HPDE6-E6E7 (cell line): Measurements from ENCODE around the gene COPS3.
"Not testable (repeated sequence)": the region's sequence is repeated elsewhere in the genome, so short reads cannot be mapped to it uniquely, and the experiment has no call there.

Source experiments
- DNase-seq: peaks from one replicate; pipeline ENCODE4 v3.0.0; 2011; ENCODE audit warnings: missing footprints; ENCODE audit errors: extremely low spot score

Gene COPS3

GRCh38 chr17:17301659-17302058, 20.6 kb upstream of the COPS3 start:
- not testable (repeated sequence) for DNase-seq

DNA sequence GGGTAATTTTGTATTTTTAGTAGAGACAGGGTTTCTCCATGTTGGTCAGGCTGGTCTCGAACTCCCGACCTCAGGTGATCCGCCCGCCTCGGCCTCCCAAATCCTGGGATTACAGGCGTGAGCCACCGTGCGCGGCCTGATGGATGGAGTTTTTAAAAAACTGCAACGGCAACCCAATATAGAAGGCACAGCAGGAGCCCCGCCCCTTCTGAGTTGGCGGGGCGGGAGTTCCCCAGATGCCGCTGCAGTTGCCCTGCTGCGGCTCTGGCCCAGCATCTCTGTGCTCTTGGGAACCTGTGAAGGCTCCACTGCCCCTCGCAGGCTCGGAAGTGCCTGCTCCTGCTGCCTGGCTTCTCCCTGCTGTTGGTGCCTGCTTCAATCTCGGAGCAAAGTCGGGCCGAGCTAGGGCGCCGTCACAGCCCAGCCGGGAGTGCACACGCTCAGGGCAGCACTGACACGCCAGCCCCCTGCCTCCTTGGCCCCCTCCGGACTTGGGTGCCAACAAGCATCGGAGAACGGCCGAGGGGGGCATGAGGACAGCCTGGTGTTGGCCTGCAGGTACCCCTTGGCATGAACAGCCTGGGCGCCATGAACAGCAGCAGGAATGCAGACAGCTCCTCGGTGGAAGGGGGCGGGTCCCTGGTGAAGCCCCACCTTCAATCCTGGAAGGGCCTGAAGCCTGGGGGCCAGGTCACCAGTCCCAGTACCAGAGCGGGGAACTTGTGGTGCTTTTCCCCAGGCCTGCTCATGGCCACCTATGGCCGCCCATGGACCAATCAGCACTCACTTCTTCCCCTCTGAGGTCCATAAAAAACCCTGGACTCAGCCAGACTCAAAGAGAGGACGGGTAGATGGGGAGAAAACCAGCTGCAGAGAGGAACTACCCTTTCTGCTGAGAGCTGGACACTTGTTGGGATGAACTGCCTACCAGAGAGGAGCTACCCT, 19.9 kb upstream of the COPS3 start:
- DNase-seq: no peak

GRCh38 chr17:17298108-17298507, 17.1 kb upstream of the COPS3 start:
- DNase-seq: no peak

DNA sequence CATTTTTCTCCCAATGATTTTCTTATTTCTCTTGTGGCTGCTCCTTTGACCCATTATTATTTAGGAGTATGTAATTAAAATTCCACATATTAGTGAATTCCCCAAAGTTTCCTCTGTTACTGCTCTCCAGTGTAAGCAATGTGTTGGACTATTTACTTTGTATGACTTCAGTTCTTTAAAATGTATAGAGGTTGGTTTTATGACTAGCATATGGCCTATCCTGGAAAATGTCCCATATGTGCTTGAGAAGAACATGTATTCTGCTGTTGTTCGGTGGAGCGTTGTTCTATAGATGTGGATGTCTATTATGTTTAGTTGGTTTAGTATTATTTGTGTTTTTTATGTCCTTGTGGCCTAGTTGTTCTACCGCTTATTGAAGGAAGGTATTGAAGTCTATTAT, 16.2 kb upstream of the COPS3 start:
- no peak for DNase-seq

- no peak for DNase-seq
Observed at GRCh38 chr17:17295141-17295540, 14.1 kb upstream of the COPS3 start.

GRCh38 chr17:17289701-17290100, 8.7 kb upstream of the COPS3 start:
- DNase-seq: no peak

- DNase-seq: no peak
Observed at GRCh38 chr17:17289086-17289485, 8.0 kb upstream of the COPS3 start.

DNA sequence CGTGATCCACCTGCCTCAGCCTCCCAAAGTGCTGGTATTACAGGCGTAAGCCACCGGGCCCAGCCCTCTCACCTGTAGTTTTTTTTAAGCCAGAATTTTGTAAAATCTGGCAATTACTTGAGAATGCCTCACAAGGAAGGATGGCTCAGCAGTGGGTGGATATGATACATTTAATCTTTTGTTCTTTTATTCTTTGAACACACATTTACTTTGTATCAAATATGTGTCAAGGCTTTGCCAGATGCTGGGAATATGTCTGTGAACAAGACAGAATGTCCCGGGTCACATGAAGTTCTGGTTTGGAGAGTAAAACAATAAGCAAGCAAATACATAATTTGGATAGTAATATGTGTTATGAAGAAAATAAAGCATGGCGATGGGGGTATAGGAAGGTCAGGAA, 4.9 kb upstream of the COPS3 start:
- DNase-seq: no peak

DNA sequence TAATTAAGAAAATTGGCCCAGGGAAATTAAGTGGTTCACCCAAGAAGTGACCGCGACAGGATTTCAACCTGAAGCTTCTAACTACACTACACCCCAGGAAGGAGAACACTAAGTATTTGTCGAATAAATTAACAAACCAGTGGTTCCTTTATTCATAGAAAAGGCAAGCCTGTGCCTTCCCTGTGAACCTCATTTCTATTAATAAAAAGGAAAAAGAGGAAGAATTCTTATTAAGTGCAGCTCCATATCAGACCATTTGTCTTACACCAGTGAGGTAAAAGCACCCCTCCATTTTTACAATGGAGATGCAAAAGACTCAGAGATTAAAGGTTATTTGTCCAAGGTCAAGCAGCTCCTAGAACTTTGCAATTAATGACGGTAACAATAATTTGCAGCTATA, 1.7 kb downstream of the COPS3 start:
- no peak for DNase-seq

- not testable (repeated sequence) for DNase-seq
Observed at GRCh38 chr17:17277431-17277830, 3.6 kb downstream of the COPS3 start.

DNA sequence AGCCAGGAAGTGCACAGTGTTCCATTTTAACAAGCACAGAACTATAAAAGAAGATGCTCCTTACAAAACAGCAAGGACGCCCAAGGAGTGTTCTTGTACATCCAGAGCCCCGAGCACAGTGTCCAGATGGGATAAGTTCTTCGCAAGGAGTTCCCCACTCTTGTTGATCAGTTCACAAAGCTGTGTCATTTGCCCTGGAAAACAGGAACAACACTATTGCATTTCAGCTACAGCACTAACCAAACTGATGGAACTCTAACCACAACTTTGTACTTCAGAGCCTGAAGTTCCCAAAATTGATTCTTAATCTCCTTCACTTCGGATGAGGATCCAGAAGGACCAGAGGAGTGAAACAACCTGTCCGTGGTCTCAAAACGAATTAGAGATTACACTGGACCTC, 5.1 kb downstream of the COPS3 start:
- DNase-seq: no peak

GRCh38 chr17:17269926-17270773, 10.9 kb downstream of the COPS3 start:
- no peak for DNase-seq

DNA sequence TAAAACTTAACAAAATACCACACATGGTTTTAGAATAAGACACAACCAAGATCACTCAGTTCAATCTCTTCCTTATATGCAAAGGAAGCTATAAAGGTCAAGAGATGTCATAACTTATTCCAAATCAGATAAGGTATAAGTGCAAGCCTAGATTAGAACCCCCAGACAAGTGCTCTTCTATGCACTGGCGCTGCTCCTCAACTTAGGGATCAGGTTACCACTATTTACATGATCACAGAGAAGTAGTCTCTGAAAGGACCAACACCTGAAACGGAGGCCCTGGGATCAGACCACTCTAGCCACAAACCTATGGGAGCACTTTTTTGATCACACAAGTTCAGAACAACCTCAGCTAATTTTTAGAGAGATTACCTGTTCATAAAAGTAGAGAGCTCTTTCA, 16.6 kb downstream of the COPS3 start:
- DNase-seq: no peak

DNA sequence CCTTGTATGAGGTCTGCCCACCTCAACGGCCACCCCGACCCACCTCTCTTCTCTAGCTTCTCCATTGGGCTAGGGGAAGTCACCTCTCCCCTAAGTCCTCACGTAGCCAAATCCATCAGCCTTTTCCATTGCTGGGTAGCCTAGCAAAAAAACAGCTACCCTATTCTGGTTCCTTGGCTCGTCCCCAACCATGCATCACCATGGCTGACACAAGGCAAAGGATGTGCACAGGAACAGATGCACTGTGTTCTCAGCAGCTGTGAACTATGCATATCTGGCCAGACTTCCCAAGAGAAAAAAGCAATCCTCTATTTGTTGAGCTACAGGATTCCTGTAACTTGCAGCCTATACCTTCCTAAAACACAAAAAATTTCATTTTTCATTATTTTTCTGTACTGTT, 22.0 kb downstream of the COPS3 start:
- no peak for DNase-seq

GRCh38 chr17:17258011-17258410, 23.0 kb downstream of the COPS3 start:
- DNase-seq: no peak

- no peak for DNase-seq
Observed at GRCh38 chr17:17256316-17256715, 24.7 kb downstream of the COPS3 start.

GRCh38 chr17:17255689-17256088, 25.4 kb downstream of the COPS3 start:
- not testable (repeated sequence) for DNase-seq

DNA sequence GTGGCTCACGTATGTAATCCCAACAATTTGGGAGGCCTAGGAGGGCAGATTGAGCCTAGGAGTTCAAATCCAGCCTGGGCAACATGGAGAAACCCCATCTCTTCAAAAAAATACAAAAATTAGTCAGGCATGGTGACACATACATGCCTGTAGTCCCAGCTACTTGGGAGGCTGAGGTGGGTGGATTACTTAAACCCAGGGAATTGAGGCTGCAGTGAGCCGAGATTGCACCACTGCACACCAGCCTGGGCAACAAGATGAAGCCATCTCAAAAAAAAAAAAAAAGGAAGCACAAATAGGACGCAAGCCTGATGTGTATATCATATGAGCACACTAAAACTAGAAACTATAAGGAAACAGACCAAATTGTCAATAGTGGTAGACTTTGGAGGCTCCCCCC, 27.0 kb downstream of the COPS3 start:
- no peak for DNase-seq

GRCh38 chr17:17253406-17253805, 27.6 kb downstream of the COPS3 start:
- no peak for DNase-seq

DNA sequence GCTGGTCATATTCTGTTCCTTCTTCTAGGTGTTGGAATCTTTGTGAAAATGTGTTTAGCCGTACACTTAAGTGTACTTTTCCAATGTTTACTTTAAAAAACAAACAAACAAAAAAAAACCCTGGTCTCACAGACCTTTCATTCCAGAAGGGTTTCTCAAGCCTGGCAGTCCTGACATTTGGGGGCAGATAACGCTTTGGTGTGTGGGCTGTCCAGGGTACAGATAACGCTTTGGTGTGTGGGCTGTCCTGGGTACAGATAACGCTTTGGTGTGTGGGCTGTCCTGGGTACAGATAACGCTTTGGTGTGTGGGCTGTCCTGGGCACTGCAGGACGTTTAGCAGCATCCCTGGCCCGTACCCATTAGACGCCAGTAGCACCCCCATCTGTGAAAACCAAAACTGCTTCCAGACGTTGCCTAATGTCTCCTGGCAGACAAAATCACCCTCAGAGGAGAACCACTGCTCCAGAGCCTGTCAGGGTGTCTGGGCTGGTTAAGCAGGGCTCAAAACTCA, 28.8 kb downstream of the COPS3 start:
- DNase-seq: no peak

- no peak for DNase-seq
Observed at GRCh38 chr17:17246879-17247278, 34.2 kb downstream of the COPS3 start.

DNA sequence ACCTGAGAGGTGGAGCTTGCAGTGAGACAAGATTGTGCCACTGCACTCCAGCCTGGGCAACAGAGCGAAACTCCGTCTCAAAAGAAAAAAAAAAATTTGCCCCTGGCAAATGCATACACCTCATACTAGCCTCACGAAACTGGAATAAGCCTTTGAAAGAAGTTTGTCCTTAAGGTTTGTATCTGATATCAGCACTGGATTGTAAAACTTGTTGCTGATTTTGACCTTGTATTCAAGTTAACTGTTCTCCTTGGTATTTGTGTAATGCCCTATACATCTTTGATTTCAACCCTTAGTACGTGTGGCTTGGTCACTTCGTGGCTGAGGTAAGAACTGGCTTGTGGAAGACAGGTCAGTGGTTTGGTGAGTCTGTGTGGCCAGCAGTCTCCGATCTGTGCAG, 37.9 kb downstream of the COPS3 start:
- no peak for DNase-seq

- DNase-seq: no peak
Observed at GRCh38 chr17:17242246-17242645, 38.8 kb downstream of the COPS3 start.
